ENCODE measurements around the gene PGS1. TPM values are rescaled to one million over a fixed set of nuclear protein-coding genes. Genes with fewer than 3 reads are reported as not detected.

PGS1 gene
- total RNA-seq, 1 donor from 2014 or later, result 45.2 TPM

- Histone ChIP-seq H3K9ac (no peak overlapping the region), H3K27ac (no peak overlapping the region), H3K4me1 (peaks cover 16% of the 10 kb centered on the region), H3K9me3 (ENCODE audit: low read depth) (no peaks in the 10 kb centered on the region), H2AFZ (replicated peaks) (no peak overlapping the region), H4K20me1 (ENCODE audit: low read depth) (peaks cover 96% of the 10 kb centered on the region), H3F3A (ENCODE audit: low read depth) (peaks cover 20% of the 10 kb centered on the region), H3K79me2 (ENCODE audit: low read depth) (peaks cover 100% of the 10 kb centered on the region), H3K27me3 (no peaks in the 10 kb centered on the region), H3K4me3 (no peak overlapping the region), H3K4me2 (no peak overlapping the region), H3K36me3 (no peaks in the 10 kb centered on the region)
- Mint-ChIP-seq H3K4me3 (no peak overlapping the region), H3K36me3 (peaks cover 9% of the 10 kb centered on the region), H3K27me3 (ENCODE audit: insufficient read depth, low read depth) (no peaks in the 10 kb centered on the region), H3K4me1 (peaks cover 44% of the 10 kb centered on the region), H3K9me3 (no peaks in the 10 kb centered on the region), H3K27ac (no peak overlapping the region)
- DNase-seq (ENCODE audit: low spot score), result no peak
- no peak for TF ChIP-seq CTCF (IDR thresholded peaks at IDR 0.05)
- no peak for TF ChIP-seq EZH2phosphoT487 (IDR thresholded peaks at IDR 0.05)
- no peak for TF ChIP-seq EZH2 (IDR thresholded peaks at IDR 0.05)
Observed at GRCh38 chr17:78384479-78385175, 6.2 kb downstream of the PGS1 start.

GRCh38 chr17:78387977-78388941, 9.8 kb downstream of the PGS1 start:
- Histone ChIP-seq H3K9ac (no peak overlapping the region), H4K20me1 (ENCODE audit: low read depth) (peaks cover 85% of the 10 kb centered on the region), H3F3A (ENCODE audit: low read depth) (peaks cover 15% of the 10 kb centered on the region), H3K79me2 (ENCODE audit: low read depth) (peaks cover 97% of the 10 kb centered on the region), H3K4me3 (no peak overlapping the region), H3K27ac (no peak overlapping the region), H3K4me2 (no peak overlapping the region), H3K4me1 (peaks cover 12% of the 10 kb centered on the region), H2AFZ (replicated peaks) (no peak overlapping the region), H3K36me3 (no peaks in the 10 kb centered on the region), H3K27me3 (no peaks in the 10 kb centered on the region), H3K9me3 (ENCODE audit: low read depth) (no peaks in the 10 kb centered on the region)
- Mint-ChIP-seq H3K4me1 (peaks cover 26% of the 10 kb centered on the region), H3K27me3 (ENCODE audit: insufficient read depth, low read depth) (no peaks in the 10 kb centered on the region), H3K27ac (no peak overlapping the region), H3K36me3 (peaks cover 6% of the 10 kb centered on the region), H3K4me3 (no peak overlapping the region), H3K9me3 (no peaks in the 10 kb centered on the region)
- DNase-seq (ENCODE audit: low spot score), result no peak
- TF ChIP-seq EZH2phosphoT487 (IDR thresholded peaks at IDR 0.05) (no peak), CTCF (IDR thresholded peaks at IDR 0.05) (no peak), EZH2 (IDR thresholded peaks at IDR 0.05) (no peak)

GRCh38 chr17:78390241-78391050, 12.0 kb downstream of the PGS1 start:
- no peaks in the 10 kb centered on the region for H3K36me3 ChIP-seq
- peaks cover 10% of the 10 kb centered on the region for H3F3A ChIP-seq (ENCODE audit: low read depth)
- Mint-ChIP-seq H3K4me3 (no peak overlapping the region), H3K27me3 (ENCODE audit: insufficient read depth, low read depth) (no peaks in the 10 kb centered on the region), H3K4me1 (peaks cover 15% of the 10 kb centered on the region), H3K9me3 (no peaks in the 10 kb centered on the region), H3K27ac (peak overlapping the region; percentile 72), H3K36me3 (peaks cover 8% of the 10 kb centered on the region)
- H3K9me3 ChIP-seq (ENCODE audit: low read depth), result no peaks in the 10 kb centered on the region
- H3K9ac ChIP-seq, result no peak overlapping the region
- H3K27me3 ChIP-seq, result no peaks in the 10 kb centered on the region
- peaks cover 85% of the 10 kb centered on the region for H4K20me1 ChIP-seq (ENCODE audit: low read depth)
- no peak overlapping the region for H2AFZ ChIP-seq (replicated peaks)
- TF ChIP-seq EZH2phosphoT487 (IDR thresholded peaks at IDR 0.05) (no peak), EZH2 (IDR thresholded peaks at IDR 0.05) (no peak), CTCF (IDR thresholded peaks at IDR 0.05) (peak; percentile 15)
- H3K4me1 ChIP-seq, result peaks cover 10% of the 10 kb centered on the region
- H3K27ac ChIP-seq, result no peak overlapping the region
- no peak for DNase-seq (ENCODE audit: low spot score)
- H3K4me3 ChIP-seq, result no peak overlapping the region
- no peak overlapping the region for H3K4me2 ChIP-seq
- peaks cover 95% of the 10 kb centered on the region for H3K79me2 ChIP-seq (ENCODE audit: low read depth)
